Activated T-cell treated with anti-CD3 and anti-CD28 coated beads, Interleukin-2, amount 50 U/mL, for 4 hours (primary cell): ENCODE measurements around the gene TCN2. TPM values are rescaled to one million over a fixed set of nuclear protein-coding genes. Genes with fewer than 3 reads are reported as not detected.
"Not testable (repeated sequence)": the region's sequence is repeated elsewhere in the genome, so short reads cannot be mapped to it uniquely, and the experiment has no call there.

Source experiments
- ATAC-seq, 2 donors: fragments of 200-7000 bp; cut with Tn5 transposase; one replicate each; pipeline ENCODE4 v1.10.0; 2021
- DNase-seq: peaks from one replicate; pipeline ENCODE4 v3.0.0-alpha.2; 2020
- H3K27me3 Mint-ChIP-seq: one replicate; pipeline ENCODE4 v1.8.0; 2021; ENCODE audit warnings: low read depth, mixed read lengths
- H3K36me3 Mint-ChIP-seq: one replicate; pipeline ENCODE4 v1.8.0; 2022; ENCODE audit warnings: mixed read lengths; ENCODE audit not compliant: insufficient read depth
- H3K4me1 Mint-ChIP-seq: one replicate; pipeline ENCODE4 v1.8.0; 2021; ENCODE audit warnings: low read depth, mixed read lengths
- H3K4me3 Mint-ChIP-seq: one replicate; pipeline ENCODE4 v1.8.0; 2021; ENCODE audit warnings: mild to moderate bottlenecking, moderate library complexity, mixed read lengths
- H3K9me3 Mint-ChIP-seq: one replicate; pipeline ENCODE4 v1.8.0; 2021; ENCODE audit warnings: mixed read lengths
- total RNA-seq, 3 donors: library from RNA; stranded (reverse); gene quantifications; one replicate each; pipeline ENCODE4 v1.2.1, GENCODE V29; 2021

Gene TCN2
- total RNA-seq, 3 donors from 2014 or later: 0.26 to 0.46 TPM; not detected in 1

DNA sequence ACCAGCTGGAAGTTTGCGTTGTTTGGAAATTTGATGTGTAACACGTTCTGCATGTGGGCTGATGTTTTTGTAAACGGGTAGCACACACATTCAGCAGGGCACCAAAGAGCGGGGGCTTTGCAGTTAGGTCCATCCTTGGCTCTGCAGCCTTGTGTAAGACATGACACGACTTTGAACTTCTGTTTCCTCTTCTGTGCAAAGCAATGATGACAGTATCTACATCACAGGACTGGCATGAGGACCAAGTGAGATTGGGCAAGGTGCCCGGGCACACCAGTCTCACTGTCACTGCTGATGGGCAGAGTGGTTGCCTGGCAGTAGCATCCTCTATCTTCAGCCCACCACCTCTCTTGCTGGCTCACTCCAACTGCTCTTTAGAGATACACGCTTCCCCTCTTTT, 3.3 kb downstream of the TCN2 start:
- Mint-ChIP-seq H3K9me3 (no peaks in the 10 kb centered on the region), H3K36me3 (no peaks in the 10 kb centered on the region), H3K4me1 (peaks cover 25% of the 10 kb centered on the region), H3K27me3 (no peaks in the 10 kb centered on the region), H3K4me3 (no peak overlapping the region)
- no peak for DNase-seq
- no peak for ATAC-seq

DNA sequence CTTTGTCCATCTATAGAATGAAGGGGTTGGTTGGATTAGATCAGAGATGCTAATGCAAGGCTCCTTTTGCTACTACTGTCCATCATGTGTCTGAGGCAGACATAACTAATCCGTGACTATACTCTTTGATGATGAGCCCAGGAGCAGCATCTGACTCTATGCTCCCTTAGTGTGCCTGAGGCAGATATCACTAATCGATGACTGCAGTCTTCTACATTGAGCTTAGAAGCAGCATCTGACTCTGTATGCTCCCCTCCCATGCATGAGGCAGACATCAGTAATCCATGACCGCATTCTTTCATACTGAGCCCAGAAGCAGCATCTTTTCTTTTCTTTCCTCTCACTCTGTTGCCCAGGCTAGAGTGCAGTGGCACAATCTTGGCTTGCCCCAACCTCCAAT, 4.2 kb downstream of the TCN2 start:
- DNase-seq (no peak), ATAC-seq (no peak)
- Mint-ChIP-seq H3K27me3 (no peaks in the 10 kb centered on the region), H3K9me3 (no peaks in the 10 kb centered on the region), H3K4me3 (no peak overlapping the region), H3K36me3 (no peaks in the 10 kb centered on the region), H3K4me1 (peaks cover 18% of the 10 kb centered on the region)

GRCh38 chr22:30612789-30613188, 5.8 kb downstream of the TCN2 start:
- ATAC-seq: no peak
- Mint-ChIP-seq H3K9me3 (no peaks in the 10 kb centered on the region), H3K27me3 (no peaks in the 10 kb centered on the region), H3K36me3 (no peaks in the 10 kb centered on the region), H3K4me1 (peaks cover 4% of the 10 kb centered on the region), H3K4me3 (no peak overlapping the region)
- no peak for DNase-seq

GRCh38 chr22:30614268-30614667, 7.3 kb downstream of the TCN2 start:
- no peaks in the 10 kb centered on the region for H3K9me3 Mint-ChIP-seq
- no peaks in the 10 kb centered on the region for H3K4me1 Mint-ChIP-seq
- ATAC-seq (no peak), DNase-seq (no peak)
- H3K4me3 Mint-ChIP-seq: no peak overlapping the region
- H3K36me3 Mint-ChIP-seq: no peaks in the 10 kb centered on the region
- no peaks in the 10 kb centered on the region for H3K27me3 Mint-ChIP-seq

DNA sequence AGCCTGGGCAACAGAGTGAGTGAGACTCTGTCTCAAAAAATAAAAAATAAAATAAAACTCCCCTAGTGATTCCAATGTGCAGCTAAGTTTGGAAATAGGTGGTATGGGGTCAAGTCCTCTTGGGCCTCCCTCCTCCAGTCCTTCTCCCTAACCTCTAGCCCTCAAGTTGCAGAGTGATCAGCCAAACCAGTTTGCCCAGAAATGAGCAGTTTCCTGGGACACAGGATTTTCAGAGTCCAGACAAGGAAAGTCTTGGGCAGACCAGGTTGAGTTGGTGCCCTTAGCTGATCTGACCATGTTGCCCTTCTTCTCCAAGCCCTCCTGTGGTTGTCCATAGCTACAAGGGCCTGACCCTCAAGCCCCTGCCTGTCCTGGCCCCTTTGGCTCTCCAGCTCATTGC, 7.9 kb downstream of the TCN2 start:
- no peaks in the 10 kb centered on the region for H3K4me1 Mint-ChIP-seq
- DNase-seq (no peak), ATAC-seq (no peak)
- no peak overlapping the region for H3K4me3 Mint-ChIP-seq
- H3K27me3 Mint-ChIP-seq: no peaks in the 10 kb centered on the region
- no peaks in the 10 kb centered on the region for H3K36me3 Mint-ChIP-seq
- no peaks in the 10 kb centered on the region for H3K9me3 Mint-ChIP-seq

DNA sequence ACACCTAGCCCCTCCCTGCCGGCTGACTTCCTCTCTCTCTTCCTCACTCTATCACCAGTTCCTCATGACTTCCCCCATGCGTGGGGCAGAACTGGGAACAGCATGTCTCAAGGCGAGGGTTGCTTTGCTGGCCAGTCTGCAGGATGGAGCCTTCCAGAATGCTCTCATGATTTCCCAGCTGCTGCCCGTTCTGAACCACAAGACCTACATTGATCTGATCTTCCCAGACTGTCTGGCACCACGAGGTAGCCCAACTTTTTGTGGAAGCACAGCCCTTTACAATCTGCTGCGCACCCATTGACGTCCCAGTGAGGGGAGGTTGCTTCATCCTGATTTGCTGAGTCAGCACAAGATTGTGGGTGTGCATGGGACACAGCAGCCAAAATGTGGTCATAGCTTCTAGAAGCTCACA, 8.6 kb downstream of the TCN2 start:
- Mint-ChIP-seq H3K4me3 (no peak overlapping the region), H3K4me1 (no peaks in the 10 kb centered on the region), H3K36me3 (no peaks in the 10 kb centered on the region), H3K27me3 (no peaks in the 10 kb centered on the region), H3K9me3 (no peaks in the 10 kb centered on the region)
- no peak for DNase-seq
- ATAC-seq: no peak

- no peaks in the 10 kb centered on the region for H3K27me3 Mint-ChIP-seq
- no peak overlapping the region for H3K4me3 Mint-ChIP-seq
- H3K9me3 Mint-ChIP-seq: no peaks in the 10 kb centered on the region
- H3K36me3 Mint-ChIP-seq: no peaks in the 10 kb centered on the region
- DNase-seq: no peak
- no peaks in the 10 kb centered on the region for H3K4me1 Mint-ChIP-seq
- ATAC-seq: no peak
These were observed 10.8 kb downstream of the TCN2 start for GRCh38 chr22:30617819-30618218.

DNA sequence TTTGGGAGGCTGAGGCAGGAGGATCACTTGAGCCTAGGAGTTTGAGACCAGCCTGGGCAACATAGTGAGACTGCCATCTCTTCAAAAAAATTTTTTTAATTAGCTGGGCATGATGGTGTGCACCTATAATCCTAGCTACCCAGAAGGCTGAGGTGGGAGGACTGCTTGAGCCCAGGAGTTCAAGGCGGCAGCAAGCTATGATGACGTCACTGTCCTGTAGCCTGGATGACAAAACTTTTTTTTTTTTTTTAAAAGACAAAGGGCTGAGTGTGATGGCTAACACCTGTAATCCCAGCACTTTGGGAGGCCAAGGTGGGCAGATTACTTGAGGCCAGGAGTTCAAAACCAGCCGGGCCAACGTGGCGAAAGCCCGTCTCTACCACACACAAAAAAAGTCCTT, 12.9 kb downstream of the TCN2 start:
- H3K27me3 Mint-ChIP-seq, H3K36me3 Mint-ChIP-seq, H3K4me1 Mint-ChIP-seq, H3K4me3 Mint-ChIP-seq, ATAC-seq, H3K9me3 Mint-ChIP-seq, DNase-seq: not testable (repeated sequence)

GRCh38 chr22:30626413-30626812, 19.4 kb downstream of the TCN2 start:
- no peak overlapping the region for H3K4me3 Mint-ChIP-seq
- H3K4me1 Mint-ChIP-seq: no peaks in the 10 kb centered on the region
- no peaks in the 10 kb centered on the region for H3K9me3 Mint-ChIP-seq
- no peaks in the 10 kb centered on the region for H3K36me3 Mint-ChIP-seq
- no peaks in the 10 kb centered on the region for H3K27me3 Mint-ChIP-seq
- DNase-seq (no peak), ATAC-seq (no peak)

DNA sequence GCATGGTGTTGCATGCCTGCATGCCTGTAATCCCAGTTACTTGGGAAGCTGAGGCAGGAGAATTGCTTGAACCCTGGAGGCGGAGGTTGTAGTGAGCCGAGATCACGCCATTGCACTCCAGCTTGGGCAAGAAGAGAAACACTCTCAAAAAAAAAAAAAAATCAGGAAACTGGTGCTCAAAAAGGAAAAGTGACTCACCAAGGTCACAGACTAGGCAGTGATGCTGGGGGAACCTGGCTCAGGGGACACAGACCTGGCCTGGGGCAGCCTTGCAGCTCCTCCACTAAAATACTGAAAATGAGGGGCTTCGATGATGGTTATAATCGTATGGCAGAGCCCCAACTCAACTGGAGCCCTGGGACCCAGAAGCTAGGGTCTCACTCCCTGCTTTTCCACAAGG, 20.5 kb downstream of the TCN2 start:
- DNase-seq (no peak), ATAC-seq (no peak)
- H3K4me3 Mint-ChIP-seq: no peak overlapping the region
- H3K4me1 Mint-ChIP-seq: no peaks in the 10 kb centered on the region
- no peaks in the 10 kb centered on the region for H3K27me3 Mint-ChIP-seq
- no peaks in the 10 kb centered on the region for H3K9me3 Mint-ChIP-seq
- H3K36me3 Mint-ChIP-seq: no peaks in the 10 kb centered on the region

DNA sequence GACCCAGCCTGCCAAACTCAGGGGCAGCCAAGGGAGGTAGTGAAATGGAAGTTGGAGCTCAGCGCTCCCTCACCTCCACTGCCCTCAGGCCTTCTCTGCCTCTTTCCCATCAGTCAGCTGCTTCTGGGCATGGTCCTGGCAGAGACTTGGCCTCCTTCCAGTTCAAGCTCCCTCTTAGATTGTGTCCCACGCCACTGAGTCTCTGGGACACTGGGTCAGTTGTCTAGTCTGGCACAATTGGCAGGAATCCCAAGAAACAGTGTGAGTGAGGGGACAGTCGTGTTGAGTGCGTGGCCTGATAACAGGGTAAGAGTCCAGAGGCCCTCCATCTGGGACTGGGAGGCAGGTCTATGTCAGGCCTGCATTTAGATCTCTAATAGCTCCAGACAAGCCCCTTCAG, 21.5 kb downstream of the TCN2 start:
- DNase-seq (no peak), ATAC-seq (no peak)
- H3K4me3 Mint-ChIP-seq: no peak overlapping the region
- no peaks in the 10 kb centered on the region for H3K36me3 Mint-ChIP-seq
- no peaks in the 10 kb centered on the region for H3K27me3 Mint-ChIP-seq
- no peaks in the 10 kb centered on the region for H3K4me1 Mint-ChIP-seq
- no peaks in the 10 kb centered on the region for H3K9me3 Mint-ChIP-seq

GRCh38 chr22:30631469-30631868, 24.5 kb downstream of the TCN2 start:
- H3K36me3 Mint-ChIP-seq, H3K4me3 Mint-ChIP-seq, ATAC-seq, H3K27me3 Mint-ChIP-seq, DNase-seq, H3K9me3 Mint-ChIP-seq: not testable (repeated sequence)
- peaks cover 14% of the 10 kb centered on the region for H3K4me1 Mint-ChIP-seq

GRCh38 chr22:30634471-30635233, 27.7 kb downstream of the TCN2 start:
- Mint-ChIP-seq H3K36me3 (peaks cover 5% of the 10 kb centered on the region), H3K27me3 (no peaks in the 10 kb centered on the region), H3K4me1 (peaks cover 23% of the 10 kb centered on the region), H3K4me3 (peak overlapping the region; percentile 76), H3K9me3 (no peaks in the 10 kb centered on the region)
- DNase-seq (peak; percentile 93), ATAC-seq (peak; percentile 68 to 71)

DNA sequence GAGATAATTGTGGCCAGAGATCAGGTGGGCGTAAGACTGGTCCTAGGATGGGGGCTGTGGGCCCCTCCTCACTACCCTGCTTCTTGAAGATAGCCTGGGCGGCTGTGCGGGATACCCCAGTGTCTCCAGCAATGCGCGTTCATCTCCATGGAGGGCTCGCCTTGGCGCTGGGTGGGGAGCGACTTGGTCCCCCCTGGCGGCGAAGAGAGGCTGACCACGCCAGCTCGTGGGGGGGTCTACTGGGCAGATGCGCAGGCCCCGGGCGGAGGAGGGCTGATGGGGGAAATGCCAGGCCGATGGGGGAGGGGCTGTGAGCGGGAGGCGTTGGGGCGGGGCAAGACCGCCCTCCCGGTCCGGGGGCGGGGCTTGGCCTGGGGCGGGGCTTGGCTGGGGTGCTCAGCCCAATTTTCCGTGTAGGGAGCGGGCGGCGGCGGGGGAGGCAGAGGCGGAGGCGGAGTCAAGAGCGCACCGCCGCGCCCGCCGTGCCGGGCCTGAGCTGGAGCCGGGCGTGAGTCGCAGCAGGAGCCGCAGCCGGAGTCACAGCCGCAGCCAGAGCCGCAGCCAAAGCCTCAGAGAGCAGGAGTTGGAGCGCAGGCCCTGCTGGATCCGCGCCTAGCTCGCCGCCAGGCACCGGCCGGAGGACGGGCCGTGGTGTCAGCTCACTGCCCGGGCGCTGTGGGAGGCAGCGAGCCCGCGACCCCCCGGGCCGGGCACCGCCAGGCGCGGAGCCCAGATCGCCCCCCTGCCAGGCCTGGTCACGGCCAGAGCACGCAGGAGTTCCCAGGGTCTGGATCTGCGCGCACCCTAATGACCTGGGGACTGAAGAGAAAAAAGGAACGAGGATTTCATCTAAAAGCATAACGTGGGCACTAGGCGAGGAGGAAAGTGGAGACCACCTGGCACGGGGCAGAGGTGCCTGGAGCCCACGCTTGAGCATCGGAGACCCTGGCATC, 28.6 kb downstream of the TCN2 start, which contains the start of gene SLC35E4:
Gene SLC35E4 (plus strand): TSS at position 509 of the 953 bp plus-strand sequence. CDS start 670 bp downstream, outside the sequence.
- peaks cover 23% of the 10 kb centered on the region for H3K4me1 Mint-ChIP-seq
- H3K9me3 Mint-ChIP-seq: no peaks in the 10 kb centered on the region
- H3K36me3 Mint-ChIP-seq: peaks cover 5% of the 10 kb centered on the region
- H3K27me3 Mint-ChIP-seq: no peaks in the 10 kb centered on the region
- ATAC-seq: peak; percentile 81 to 89
- H3K4me3 Mint-ChIP-seq: peak within 1 kb of the TSS; percentile 88
- peak; percentile 98 for DNase-seq
